HTR-8/SVneo (cell line): ENCODE results near the gene TMEM72.

Experiments
- DNase-seq: peaks from one replicate; pipeline ENCODE4 v3.0.0; 2011; ENCODE audit warnings: low spot score, mixed read lengths; ENCODE audit not compliant: insufficient read length
- FAIRE-seq: peaks from 2 replicates; lab custom pipeline; 2011; peaks lifted over from hg19 to GRCh38; lab: Jason Lieb, UNC

The TMEM72 gene

GRCh38 chr10:44931621-44932516, 20.7 kb downstream of the TMEM72 start:
- FAIRE-seq (no peak), DNase-seq (no peak)

- DNase-seq (peak; percentile 78), FAIRE-seq (peak; percentile 83)
These were observed 21.6 kb downstream of the TMEM72 start for GRCh38 chr10:44932517-44933450.

GRCh38 chr10:44933451-44934321, 22.5 kb downstream of the TMEM72 start:
- FAIRE-seq (no peak), DNase-seq (no peak)

- DNase-seq, result no peak
- FAIRE-seq, result no peak
These were observed 23.5 kb downstream of the TMEM72 start for GRCh38 chr10:44934416-44935200.

- FAIRE-seq (no peak), DNase-seq (no peak)
These were observed 24.2 kb downstream of the TMEM72 start for GRCh38 chr10:44935201-44935965.

GRCh38 chr10:44935966-44936295, 24.8 kb downstream of the TMEM72 start:
- no peak for DNase-seq

GRCh38 chr10:44936314-44936975, 25.3 kb downstream of the TMEM72 start:
- DNase-seq (no peak), FAIRE-seq (no peak)

More at GRCh38 chr10:44935966-44936295, 24.8 kb downstream of the TMEM72 start:
- no peak for FAIRE-seq

GRCh38 chr10:44937196-44938005, 26.3 kb downstream of the TMEM72 start:
- FAIRE-seq, result no peak

GRCh38 chr10:44938956-44939355, 27.8 kb downstream of the TMEM72 start:
- DNase-seq (no peak), FAIRE-seq (no peak)

More at GRCh38 chr10:44937196-44938005, 26.3 kb downstream of the TMEM72 start:
- no peak for DNase-seq

- FAIRE-seq (no peak), DNase-seq (no peak)
These were observed 28.7 kb downstream of the TMEM72 start for GRCh38 chr10:44939691-44940401.

- FAIRE-seq (no peak), DNase-seq (no peak)
These were observed 33.2 kb downstream of the TMEM72 start for GRCh38 chr10:44944354-44944753.

- no peak for DNase-seq
- no peak for FAIRE-seq
These were observed 35.1 kb downstream of the TMEM72 start for GRCh38 chr10:44946205-44946604.

GRCh38 chr10:44947371-44948152, 36.4 kb downstream of the TMEM72 start:
- FAIRE-seq (no peak), DNase-seq (no peak)

- peak; percentile 28 for FAIRE-seq
- DNase-seq, result no peak
These were observed 37.5 kb downstream of the TMEM72 start for GRCh38 chr10:44948642-44949041.

GRCh38 chr10:44949127-44949802, 38.1 kb downstream of the TMEM72 start:
- DNase-seq (no peak), FAIRE-seq (no peak)
